ENCODE data around the gene TXNRD2. TPM values are rescaled to one million over a fixed set of nuclear protein-coding genes. Genes with fewer than 3 reads are reported as not detected.

The TXNRD2 gene
- total and polyA plus RNA-seq, 2 experiments from 2014 or later, result 11.2 to 12.4 TPM

- Mint-ChIP-seq H3K36me3 (ENCODE audit: low read depth) (no peaks in the 10 kb centered on the region; the same call in 2 of the 3 replicates), H3K27ac (peak overlapping the region; percentile 97; the same call in 1 of the 2 replicates), H3K27me3 (ENCODE audit: insufficient read depth, low read depth, poor library complexity) (peaks cover 24% of the 10 kb centered on the region), H3K4me1 (peaks cover 29% of the 10 kb centered on the region), H3K4me3 (no peak overlapping the region), H3K9me3 (no peaks in the 10 kb centered on the region)
- H3K4me1 ChIP-seq (ENCODE audit: insufficient read depth), result peaks cover 18% of the 10 kb centered on the region
- no peak overlapping the region for H2AFZ ChIP-seq
- H3K27ac ChIP-seq (ENCODE audit: low read depth), result peak overlapping the region; percentile 88
- H3K9me2 ChIP-seq (ENCODE audit: insufficient read depth), result no peaks in the 10 kb centered on the region
- H3K4me3 ChIP-seq, result no peak overlapping the region
- no peaks in the 10 kb centered on the region for H3K36me3 ChIP-seq (ENCODE audit: insufficient read depth)
- H4K20me1 ChIP-seq (replicated peaks; ENCODE audit: insufficient read depth), result no peaks in the 10 kb centered on the region
- H3K4me2 ChIP-seq, result no peak overlapping the region
- no peak for ATAC-seq
- TF ChIP-seq JUNB (IDR thresholded peaks at IDR 0.05; ENCODE audit: unreplicated experiment), result no peak
- no peak for TF ChIP-seq EZH2 (IDR thresholded peaks at IDR 0.05; ENCODE audit: low read depth, unreplicated experiment)
- no peak for TF ChIP-seq EZH2phosphoT487 (IDR thresholded peaks at IDR 0.05; ENCODE audit: unreplicated experiment)
- TF ChIP-seq ZNF114 (CRISPR knock-in tag; IDR thresholded peaks at IDR 0.05), result no peak
- no peak for TF ChIP-seq NANOG (IDR thresholded peaks at IDR 0.05; ENCODE audit: borderline replicate concordance)
- TF ChIP-seq ZNF331 (CRISPR knock-in tag; IDR thresholded peaks at IDR 0.05; ENCODE audit: low read depth), result no peak
- no peak for TF ChIP-seq REST (IDR thresholded peaks at IDR 0.05; ENCODE audit: unreplicated experiment)
- TF ChIP-seq CTCF (conservative IDR thresholded peaks at IDR 0.05; ENCODE audit: low read depth in 2 of 2), result no peak
- no peak for TF ChIP-seq ETS1 (IDR thresholded peaks at IDR 0.05)
- TF ChIP-seq STAT1 (IDR thresholded peaks at IDR 0.05; ENCODE audit: unreplicated experiment), result no peak
- TF ChIP-seq POLR2AphosphoS5 (IDR thresholded peaks at IDR 0.05; ENCODE audit: low read depth), result no peak
- TF ChIP-seq CREB1 (CRISPR knock-in tag; IDR thresholded peaks at IDR 0.05; ENCODE audit: low read depth), result no peak
- TF ChIP-seq ZNF462 (CRISPR knock-in tag; IDR thresholded peaks at IDR 0.05), result no peak
- H3K27me3 ChIP-seq (ENCODE audit: insufficient read depth), result no peaks in the 10 kb centered on the region
- no peak for DNase-seq (ENCODE audit: low spot score)
- peaks cover 4% of the 10 kb centered on the region for H3F3A ChIP-seq (replicated peaks; ENCODE audit: low read depth)
- no peaks in the 10 kb centered on the region for H3K79me2 ChIP-seq (replicated peaks; ENCODE audit: insufficient read depth)
Observed at GRCh38 chr22:19882446-19883381, 58.9 kb downstream of the TXNRD2 start.
